Colonic mucosa (tissue), 4 donors: Measurements from ENCODE around the gene COQ5. TPM values are rescaled to one million over a fixed set of nuclear protein-coding genes. Genes with fewer than 3 reads are reported as not detected.
"Not testable (repeated sequence)": the region's sequence is repeated elsewhere in the genome, so short reads cannot be mapped to it uniquely, and the experiment has no call there.

ENCODE experiments used
- DNase-seq: peaks from one replicate; pipeline ENCODE4 v3.0.0-alpha.2; 2020
- H3K27ac ChIP-seq: fragments of 200-600 bp; one replicate; pipeline ENCODE4 v1.8.0; 2021
- H3K27me3 ChIP-seq: fragments of 200-600 bp; one replicate; pipeline ENCODE4 v1.8.0; 2021
- H3K36me3 ChIP-seq: fragments of 200-600 bp; one replicate; pipeline ENCODE4 v1.8.0; 2021
- H3K4me1 ChIP-seq: fragments of 200-600 bp; one replicate; pipeline ENCODE4 v1.8.0; 2021; ENCODE audit warnings: mild to moderate bottlenecking
- H3K4me3 ChIP-seq: fragments of 200-600 bp; one replicate; pipeline ENCODE4 v1.8.0; 2021
- H3K9ac ChIP-seq, 2 donors: one replicate each; pipeline ENCODE4 v1.7.0; 2013; ENCODE audit warnings: control low read depth in 2 of 2, low read depth in 2 of 2, low read length in 2 of 2
- H3K9me3 ChIP-seq: fragments of 200-600 bp; one replicate; pipeline ENCODE4 v1.8.0; 2021
- intact Hi-C: fragments of 100-400 bp; cut with DNase I; formaldehyde crosslinking; loops from one replicate; pipeline ENCODE4 v1.14.1; 2022
- total RNA-seq, 2 donors: library from RNA; stranded (reverse); fragmentation: NEBNext Ultra II Directional in 1 of 2; extraction: Animal tissue kit (Norgen Biotek cat#: 25700) in 1 of 2; gene quantifications; one replicate each; pipeline ENCODE4 v1.2.1, GENCODE V29; 2021
- TF ChIP-seq, protein P1 (sequence below): fragments of 200-600 bp; IDR thresholded peaks from one replicate; pipeline ENCODE4 v1.8.0; 2022; ENCODE audit warnings: antibody characterized with exemption, mild to moderate bottlenecking
- donor health status: healthy.
- donor health status: DM: no; HTN: no; CAD: no.
- donor health status: DM: no; HTN: no; CAD: no.

The COQ5 gene
- total RNA-seq, 2 donors from 2014 or later = 35.8 to 46.6 TPM

DNA sequence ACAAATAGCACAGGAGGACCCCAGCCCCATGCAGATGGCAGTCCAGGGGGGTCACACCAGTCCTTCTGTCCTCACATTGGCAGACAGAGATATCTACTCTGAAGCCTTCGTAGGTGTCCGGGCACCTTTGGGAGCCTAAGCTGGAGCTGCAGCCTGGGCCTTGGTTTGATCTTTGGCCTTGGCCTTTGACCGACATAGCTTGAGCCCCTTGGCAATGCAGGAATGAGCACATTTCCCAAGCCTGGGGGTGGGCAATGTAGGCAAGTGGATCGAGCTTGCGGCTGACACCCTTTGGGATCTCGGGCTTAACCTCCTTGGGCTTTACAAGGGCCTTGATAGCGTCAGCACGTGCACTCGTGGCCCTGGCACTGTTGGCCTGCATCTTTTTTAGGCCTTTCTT, 6.4 kb downstream of the COQ5 start:
- no peak for DNase-seq
- no peaks in the 10 kb centered on the region for H3K9me3 ChIP-seq

DNA sequence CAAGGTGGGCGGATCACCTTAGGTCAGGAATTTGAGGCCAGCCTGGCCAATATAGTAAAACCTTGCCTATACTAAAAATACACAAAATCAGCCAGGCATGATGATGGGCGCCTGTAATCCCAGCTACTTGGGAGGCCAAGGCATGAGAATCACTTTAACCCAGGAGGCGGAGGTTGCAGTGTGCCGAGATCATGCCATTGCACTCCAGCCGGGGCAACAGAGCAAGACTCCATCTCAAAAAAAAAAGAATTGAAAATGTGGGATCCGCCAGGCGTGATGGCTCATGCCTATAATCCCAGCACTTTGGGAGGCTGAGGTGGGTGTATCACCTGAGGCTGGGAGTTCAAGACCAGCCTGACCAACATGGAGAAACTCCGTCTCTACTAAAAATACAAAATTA, 9.6 kb downstream of the COQ5 start:
- H3K4me3 ChIP-seq, intact Hi-C loops, H3K36me3 ChIP-seq, H3K4me1 ChIP-seq, H3K27ac ChIP-seq, DNase-seq, H3K27me3 ChIP-seq, H3K9ac ChIP-seq, H3K9me3 ChIP-seq: not testable (repeated sequence)

More for the DNA sequence above, 6.4 kb downstream of the COQ5 start:
- H3K36me3 ChIP-seq = no peaks in the 10 kb centered on the region
- intact Hi-C loops = no loop called here
- TF ChIP-seq, protein P1, sequence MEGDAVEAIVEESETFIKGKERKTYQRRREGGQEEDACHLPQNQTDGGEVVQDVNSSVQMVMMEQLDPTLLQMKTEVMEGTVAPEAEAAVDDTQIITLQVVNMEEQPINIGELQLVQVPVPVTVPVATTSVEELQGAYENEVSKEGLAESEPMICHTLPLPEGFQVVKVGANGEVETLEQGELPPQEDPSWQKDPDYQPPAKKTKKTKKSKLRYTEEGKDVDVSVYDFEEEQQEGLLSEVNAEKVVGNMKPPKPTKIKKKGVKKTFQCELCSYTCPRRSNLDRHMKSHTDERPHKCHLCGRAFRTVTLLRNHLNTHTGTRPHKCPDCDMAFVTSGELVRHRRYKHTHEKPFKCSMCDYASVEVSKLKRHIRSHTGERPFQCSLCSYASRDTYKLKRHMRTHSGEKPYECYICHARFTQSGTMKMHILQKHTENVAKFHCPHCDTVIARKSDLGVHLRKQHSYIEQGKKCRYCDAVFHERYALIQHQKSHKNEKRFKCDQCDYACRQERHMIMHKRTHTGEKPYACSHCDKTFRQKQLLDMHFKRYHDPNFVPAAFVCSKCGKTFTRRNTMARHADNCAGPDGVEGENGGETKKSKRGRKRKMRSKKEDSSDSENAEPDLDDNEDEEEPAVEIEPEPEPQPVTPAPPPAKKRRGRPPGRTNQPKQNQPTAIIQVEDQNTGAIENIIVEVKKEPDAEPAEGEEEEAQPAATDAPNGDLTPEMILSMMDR = no peak
- H3K27ac ChIP-seq = no peak overlapping the region
- H3K4me3 ChIP-seq = no peak overlapping the region
- H3K4me1 ChIP-seq = no peaks in the 10 kb centered on the region
- H3K9ac ChIP-seq = no peak overlapping the region
- H3K27me3 ChIP-seq = no peaks in the 10 kb centered on the region

DNA sequence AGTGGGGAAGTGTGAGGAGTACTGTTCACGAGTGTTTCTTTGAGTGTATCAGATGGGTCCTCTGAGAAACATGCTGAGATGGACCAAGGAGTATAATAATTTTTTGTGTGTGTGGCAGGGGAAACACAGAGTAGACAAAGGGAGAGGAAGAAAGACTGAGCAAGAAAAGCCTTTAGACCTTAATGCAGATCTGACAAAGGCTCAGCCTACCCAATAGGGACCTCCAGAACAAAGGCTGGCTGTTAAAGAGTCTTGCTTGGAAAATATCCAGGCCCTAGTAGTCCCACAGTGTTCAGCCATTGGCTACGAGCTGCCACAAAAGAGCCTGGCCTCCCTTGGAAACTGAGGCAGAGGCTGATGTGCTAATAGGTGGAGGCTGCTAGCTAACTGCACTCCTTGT, 13.5 kb downstream of the COQ5 start:
- intact Hi-C loops = no loop called here
- no peaks in the 10 kb centered on the region for H3K27me3 ChIP-seq
- no peak overlapping the region for H3K4me3 ChIP-seq
- no peak overlapping the region for H3K9ac ChIP-seq
- H3K4me1 ChIP-seq = no peaks in the 10 kb centered on the region
- no peaks in the 10 kb centered on the region for H3K36me3 ChIP-seq
- no peak for DNase-seq
- no peak overlapping the region for H3K27ac ChIP-seq
- TF ChIP-seq, protein P1 = no peak
- no peaks in the 10 kb centered on the region for H3K9me3 ChIP-seq

DNA sequence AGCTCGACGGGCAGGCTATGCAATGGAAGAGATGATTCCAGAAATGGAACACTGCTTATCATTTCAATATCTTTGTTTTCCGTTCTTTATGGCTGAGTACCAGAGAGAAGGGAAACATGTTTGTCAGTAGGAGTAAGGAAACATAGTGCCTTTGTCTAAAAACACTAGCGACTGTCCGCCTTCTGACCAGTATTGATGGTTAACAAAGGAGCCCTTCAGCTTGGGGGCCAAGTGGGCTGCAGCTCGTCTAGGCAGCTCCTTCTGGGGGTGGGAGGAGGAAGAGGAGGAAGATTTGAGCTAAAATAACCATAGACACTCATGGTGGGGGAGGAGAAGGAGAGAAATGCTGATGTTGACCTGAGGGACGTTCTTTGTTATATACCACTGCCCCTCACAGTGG, 15.0 kb downstream of the COQ5 start:
- no peak for DNase-seq
- H3K9ac ChIP-seq = no peak overlapping the region
- H3K4me1 ChIP-seq = no peaks in the 10 kb centered on the region
- TF ChIP-seq, protein P1 = no peak
- no peaks in the 10 kb centered on the region for H3K36me3 ChIP-seq
- no peaks in the 10 kb centered on the region for H3K9me3 ChIP-seq
- no peak overlapping the region for H3K4me3 ChIP-seq
- intact Hi-C loops = no loop called here
- H3K27ac ChIP-seq = no peak overlapping the region
- no peaks in the 10 kb centered on the region for H3K27me3 ChIP-seq

DNA sequence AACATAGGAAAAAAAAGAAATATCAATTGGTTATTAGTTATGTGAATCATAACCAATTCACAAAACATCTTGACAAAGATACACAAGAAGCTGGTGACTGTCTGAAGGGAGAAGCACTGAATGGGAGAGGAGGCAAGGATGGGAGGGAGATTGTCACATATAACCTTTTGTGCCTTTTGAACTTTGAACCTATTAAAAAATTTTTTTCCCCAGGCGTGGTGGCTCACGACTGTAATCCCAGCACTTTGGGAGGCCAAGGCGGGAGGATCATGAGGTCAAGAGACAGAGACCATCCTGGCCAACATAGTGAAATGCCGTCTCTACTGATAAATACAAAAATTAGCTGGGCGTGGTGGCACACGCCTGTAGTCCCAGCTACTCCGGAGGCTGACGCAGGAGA, 20.4 kb downstream of the COQ5 start:
- Histone ChIP-seq H3K9ac (no peak overlapping the region), H3K27ac (no peak overlapping the region), H3K9me3 (no peaks in the 10 kb centered on the region), H3K4me1 (no peaks in the 10 kb centered on the region), H3K36me3 (no peaks in the 10 kb centered on the region), H3K4me3 (no peak overlapping the region), H3K27me3 (no peaks in the 10 kb centered on the region)
- no peak for DNase-seq
- TF ChIP-seq, protein P1 = no peak
- intact Hi-C loops = no loop called here

- TF ChIP-seq, protein P1 = no peak
Observed at GRCh38 chr12:120504587-120504986, 24.4 kb downstream of the COQ5 start.

More at GRCh38 chr12:120504587-120504986, 24.4 kb downstream of the COQ5 start:
- Histone ChIP-seq H3K4me3 (no peak overlapping the region), H3K27me3 (no peaks in the 10 kb centered on the region), H3K36me3 (no peaks in the 10 kb centered on the region), H3K9me3 (no peaks in the 10 kb centered on the region), H3K4me1 (no peaks in the 10 kb centered on the region), H3K27ac (no peak overlapping the region), H3K9ac (no peak overlapping the region)
- no peak for DNase-seq
- intact Hi-C loops = no loop called here
